Ishikawa (cell line): ENCODE measurements around the gene VPS45.

ENCODE experiments used
- CEBPB ChIP-seq: IDR thresholded peaks from 2 replicates; pipeline ENCODE4 v1.6.1; 2012
- CREB1 ChIP-seq: IDR thresholded peaks from 2 replicates; pipeline ENCODE4 v1.6.1; 2012; ENCODE audit warnings: low read depth
- EGR1 ChIP-seq: IDR thresholded peaks from 2 replicates; pipeline ENCODE4 v1.6.1; 2012
- FOXM1 ChIP-seq: IDR thresholded peaks from 2 replicates; pipeline ENCODE4 v1.6.1; 2012; ENCODE audit warnings: low read depth, borderline replicate concordance
- RAD21 ChIP-seq: IDR thresholded peaks from 2 replicates; pipeline ENCODE4 v1.6.1; 2012; ENCODE audit warnings: low read depth
- TAF1 ChIP-seq: IDR thresholded peaks from 2 replicates; pipeline ENCODE4 v1.6.1; 2012; ENCODE audit warnings: low read depth, mild to moderate bottlenecking
- TCF12 ChIP-seq: IDR thresholded peaks from 2 replicates; pipeline ENCODE4 v1.6.1; 2012; ENCODE audit warnings: low read depth
- TEAD4 ChIP-seq: IDR thresholded peaks from 2 replicates; pipeline ENCODE4 v1.6.1; 2012
- YY1 ChIP-seq: IDR thresholded peaks from 2 replicates; pipeline ENCODE4 v1.6.1; 2012; ENCODE audit warnings: low read depth
- ZBTB7A ChIP-seq: IDR thresholded peaks from 2 replicates; pipeline ENCODE4 v1.6.1; 2012; ENCODE audit warnings: low read depth
- TF ChIP-seq, protein P1 (sequence below): IDR thresholded peaks from 2 replicates; pipeline ENCODE4 v1.6.1; 2012; ENCODE audit warnings: low read depth, mild to moderate bottlenecking
- TF ChIP-seq, protein P2 (sequence below): IDR thresholded peaks from 2 replicates; pipeline ENCODE4 v1.6.1; 2012
- TF ChIP-seq, protein P3 (sequence below): IDR thresholded peaks from 2 replicates; pipeline ENCODE4 v1.6.1; 2012

The VPS45 gene

DNA sequence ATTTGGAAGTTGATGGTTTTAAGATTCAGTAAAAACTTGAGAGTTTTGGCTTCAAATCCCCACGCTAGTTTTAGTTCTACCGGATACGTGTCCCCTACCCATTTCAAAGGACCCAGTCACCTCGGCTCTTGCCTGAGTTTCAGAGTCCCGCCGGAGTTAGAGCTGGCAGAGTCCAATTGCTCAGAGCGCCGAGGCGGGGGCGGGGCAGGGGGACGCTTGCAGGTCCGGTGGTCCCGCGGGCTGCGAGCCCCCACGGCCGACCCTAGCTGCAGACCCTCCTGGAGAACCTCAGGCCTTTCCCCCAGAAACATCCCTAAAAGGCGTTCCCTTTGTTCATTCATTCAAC, 765 bp upstream of the VPS45 start:
- peak; percentile 93 for TF ChIP-seq ZBTB7A
- TF ChIP-seq CEBPB = no peak
- TF ChIP-seq FOXM1 = no peak

DNA sequence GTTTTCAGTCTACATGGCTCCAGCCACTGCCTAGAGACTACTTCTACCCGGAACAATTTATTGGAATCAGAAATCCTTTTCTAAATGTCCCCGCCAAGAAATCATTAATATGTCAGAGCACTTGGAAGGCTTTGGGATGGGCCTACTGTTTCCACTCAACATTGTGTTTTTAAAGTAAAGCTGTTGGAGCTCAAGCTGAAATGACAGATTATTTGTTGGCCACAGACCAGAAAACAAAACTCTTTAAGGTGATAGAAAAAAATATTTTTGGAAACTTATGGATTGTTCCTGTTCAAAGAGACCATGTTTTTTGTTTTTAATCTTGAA, 496 bp downstream of the VPS45 start:
- TF ChIP-seq, protein P1, sequence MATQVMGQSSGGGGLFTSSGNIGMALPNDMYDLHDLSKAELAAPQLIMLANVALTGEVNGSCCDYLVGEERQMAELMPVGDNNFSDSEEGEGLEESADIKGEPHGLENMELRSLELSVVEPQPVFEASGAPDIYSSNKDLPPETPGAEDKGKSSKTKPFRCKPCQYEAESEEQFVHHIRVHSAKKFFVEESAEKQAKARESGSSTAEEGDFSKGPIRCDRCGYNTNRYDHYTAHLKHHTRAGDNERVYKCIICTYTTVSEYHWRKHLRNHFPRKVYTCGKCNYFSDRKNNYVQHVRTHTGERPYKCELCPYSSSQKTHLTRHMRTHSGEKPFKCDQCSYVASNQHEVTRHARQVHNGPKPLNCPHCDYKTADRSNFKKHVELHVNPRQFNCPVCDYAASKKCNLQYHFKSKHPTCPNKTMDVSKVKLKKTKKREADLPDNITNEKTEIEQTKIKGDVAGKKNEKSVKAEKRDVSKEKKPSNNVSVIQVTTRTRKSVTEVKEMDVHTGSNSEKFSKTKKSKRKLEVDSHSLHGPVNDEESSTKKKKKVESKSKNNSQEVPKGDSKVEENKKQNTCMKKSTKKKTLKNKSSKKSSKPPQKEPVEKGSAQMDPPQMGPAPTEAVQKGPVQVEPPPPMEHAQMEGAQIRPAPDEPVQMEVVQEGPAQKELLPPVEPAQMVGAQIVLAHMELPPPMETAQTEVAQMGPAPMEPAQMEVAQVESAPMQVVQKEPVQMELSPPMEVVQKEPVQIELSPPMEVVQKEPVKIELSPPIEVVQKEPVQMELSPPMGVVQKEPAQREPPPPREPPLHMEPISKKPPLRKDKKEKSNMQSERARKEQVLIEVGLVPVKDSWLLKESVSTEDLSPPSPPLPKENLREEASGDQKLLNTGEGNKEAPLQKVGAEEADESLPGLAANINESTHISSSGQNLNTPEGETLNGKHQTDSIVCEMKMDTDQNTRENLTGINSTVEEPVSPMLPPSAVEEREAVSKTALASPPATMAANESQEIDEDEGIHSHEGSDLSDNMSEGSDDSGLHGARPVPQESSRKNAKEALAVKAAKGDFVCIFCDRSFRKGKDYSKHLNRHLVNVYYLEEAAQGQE = no peak
- TF ChIP-seq EGR1 (no peak), TCF12 (no peak), CEBPB (no peak), CREB1 (no peak), RAD21 (no peak), FOXM1 (no peak), TEAD4 (no peak)
- TF ChIP-seq, protein P2, sequence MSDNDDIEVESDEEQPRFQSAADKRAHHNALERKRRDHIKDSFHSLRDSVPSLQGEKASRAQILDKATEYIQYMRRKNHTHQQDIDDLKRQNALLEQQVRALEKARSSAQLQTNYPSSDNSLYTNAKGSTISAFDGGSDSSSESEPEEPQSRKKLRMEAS = no peak

DNA sequence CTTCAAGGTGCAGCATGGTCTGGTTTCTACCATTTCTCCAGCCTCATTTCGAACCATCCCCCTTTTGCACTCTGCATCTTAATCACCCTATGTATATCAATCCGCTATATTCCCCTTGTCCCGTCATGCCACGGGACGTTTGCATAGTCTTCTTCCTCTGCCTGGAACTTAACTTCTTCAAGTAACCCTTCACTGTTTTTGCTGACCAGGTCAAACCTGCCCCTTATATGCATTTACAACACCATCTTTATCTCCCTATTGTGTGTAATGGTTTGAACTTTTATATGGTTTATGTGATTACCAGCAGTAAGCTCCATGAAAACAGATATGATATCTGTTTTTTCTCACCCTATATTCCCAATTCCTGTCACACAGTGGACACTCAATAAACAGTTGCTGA, 2.3 kb downstream of the VPS45 start:
- TF ChIP-seq CREB1 = no peak
- TF ChIP-seq RAD21 = no peak
- TF ChIP-seq EGR1 = no peak
- TF ChIP-seq TAF1 = no peak
- TF ChIP-seq, protein P1 = no peak
- TF ChIP-seq, protein P3, sequence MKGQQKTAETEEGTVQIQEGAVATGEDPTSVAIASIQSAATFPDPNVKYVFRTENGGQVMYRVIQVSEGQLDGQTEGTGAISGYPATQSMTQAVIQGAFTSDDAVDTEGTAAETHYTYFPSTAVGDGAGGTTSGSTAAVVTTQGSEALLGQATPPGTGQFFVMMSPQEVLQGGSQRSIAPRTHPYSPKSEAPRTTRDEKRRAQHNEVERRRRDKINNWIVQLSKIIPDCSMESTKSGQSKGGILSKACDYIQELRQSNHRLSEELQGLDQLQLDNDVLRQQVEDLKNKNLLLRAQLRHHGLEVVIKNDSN = no peak
- no peak for TF ChIP-seq TCF12
- TF ChIP-seq TEAD4 = no peak
- TF ChIP-seq, protein P2 = no peak

DNA sequence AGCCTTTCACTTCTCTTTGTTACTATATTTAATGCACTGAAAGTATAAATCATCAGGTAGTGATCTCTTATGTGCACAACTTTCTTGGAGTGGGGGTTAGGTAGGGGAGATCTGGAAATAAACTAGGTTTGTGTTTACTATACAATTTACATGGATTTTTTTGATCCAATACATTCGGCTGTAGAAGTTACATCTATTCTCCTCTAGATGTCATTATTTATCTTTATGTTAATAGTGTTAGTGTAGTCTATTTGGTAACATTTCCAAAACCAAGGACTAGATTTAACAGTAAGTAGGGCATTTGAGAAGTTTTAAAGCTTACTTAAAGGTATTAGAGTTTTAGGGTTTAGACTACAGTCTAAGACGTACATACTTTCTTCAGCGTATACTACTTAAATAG, 5.4 kb downstream of the VPS45 start:
- no peak for TF ChIP-seq TEAD4
- TF ChIP-seq YY1 = no peak
- TF ChIP-seq RAD21 = peak; percentile 15; the same call in 1 of the 2 replicates
- no peak for TF ChIP-seq CEBPB
- TF ChIP-seq, protein P1 = no peak

DNA sequence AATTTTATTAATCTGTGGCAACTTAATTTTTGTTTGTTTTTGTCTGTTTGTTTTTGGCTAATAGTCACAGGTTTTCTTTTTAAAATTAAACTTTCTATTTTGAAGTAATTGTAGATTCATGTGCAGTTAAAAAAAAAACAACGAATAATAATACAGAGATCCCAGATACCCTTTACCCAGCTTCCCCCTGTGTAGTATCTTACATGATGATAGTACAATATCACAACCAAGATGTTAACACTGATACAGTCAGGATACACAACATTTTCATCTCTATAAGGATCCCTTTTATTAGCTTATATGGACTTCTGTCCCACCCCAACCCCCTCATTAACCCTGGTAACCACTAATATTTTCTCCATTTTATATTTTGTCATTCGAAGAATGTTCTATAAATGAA, 5.9 kb downstream of the VPS45 start:
- TF ChIP-seq TEAD4 = no peak

DNA sequence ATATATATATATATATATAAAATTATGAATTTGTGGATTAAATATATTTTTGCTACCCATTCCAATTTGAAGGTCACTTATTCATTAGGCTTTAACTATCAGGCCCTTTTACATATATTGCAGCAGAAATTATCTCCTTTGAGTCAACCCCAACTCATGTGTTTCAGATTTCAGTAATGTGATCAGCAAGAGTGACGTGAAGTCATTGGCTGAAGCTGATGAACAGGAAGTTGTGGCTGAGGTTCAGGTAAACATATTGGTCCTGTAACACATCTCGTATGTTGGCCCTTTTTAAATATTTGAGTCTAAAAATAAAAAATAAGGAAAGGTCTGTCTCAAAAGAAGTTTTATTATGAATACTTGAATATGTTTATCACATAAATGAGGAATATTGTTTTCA, 8.5 kb downstream of the VPS45 start:
- no peak for TF ChIP-seq ZBTB7A
- no peak for TF ChIP-seq YY1
- TF ChIP-seq, protein P2 = no peak
- no peak for TF ChIP-seq RAD21
- no peak for TF ChIP-seq CREB1
- TF ChIP-seq, protein P3 = no peak
